ENCODE data around the gene UTP14C.

GRCh38 chr13:51976423-51976822 is 48.1 kb upstream of the UTP14C start:
- no peak for TF ChIP-seq CTCF (IDR thresholded peaks at IDR 0.05)
- TF ChIP-seq POLR2A (IDR thresholded peaks at IDR 0.05) = no peak
